Measurements from ENCODE around the gene CYP27A1.

DNA sequence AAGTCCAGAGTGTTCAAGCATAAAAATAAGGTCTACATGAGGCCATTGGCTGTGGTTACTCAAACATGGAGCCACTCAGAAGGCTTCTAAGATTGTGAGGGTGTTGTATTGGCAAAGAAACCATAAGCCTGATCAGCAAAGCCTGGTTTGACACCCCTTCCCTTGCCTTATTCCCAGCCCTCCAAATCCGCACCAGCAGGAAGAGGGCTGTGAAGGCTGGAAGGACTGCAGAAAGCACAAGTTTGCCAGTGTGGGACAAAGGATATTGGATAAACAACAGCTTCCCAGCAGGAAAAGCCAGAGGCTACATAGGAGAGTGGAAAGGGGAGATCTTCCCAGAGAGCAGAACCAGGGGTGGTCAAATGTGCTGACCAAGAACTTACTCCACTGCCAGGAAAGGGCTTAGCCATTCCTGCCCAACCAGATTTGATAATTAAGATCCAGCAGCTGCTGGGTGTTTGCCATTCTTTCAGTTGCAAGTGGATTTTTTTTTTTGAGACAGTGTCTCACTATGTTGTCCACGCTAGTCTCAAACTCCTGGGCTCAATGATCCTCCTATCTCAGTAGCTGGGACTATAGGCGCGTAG, 51.2 kb downstream of the CYP27A1 start:
- TF ChIP-seq POLR2A (IDR thresholded peaks at IDR 0.05) = no peak
- no peak for TF ChIP-seq CTCF (IDR thresholded peaks at IDR 0.05)
